SK-N-SH treated with all-trans-retinoic acid at 6 μM for 48 hours (cell line): Measurements from ENCODE around the gene HMGB3.

Source experiments
- CREB5 ChIP-seq: fragments of 250-450 bp; sonication (Bioruptor Pico); IDR thresholded peaks from 2 replicates; pipeline ENCODE4 v1.5.1; 2020; ENCODE audit warnings: low read depth, mild to moderate bottlenecking, moderate library complexity
- GLIS3 ChIP-seq: fragments of 250-450 bp; sonication (Bioruptor Pico); IDR thresholded peaks from 2 replicates; pipeline ENCODE4 v1.5.0; 2020; ENCODE audit warnings: mild to moderate bottlenecking, moderate library complexity
- PATZ1 ChIP-seq: fragments of 250-450 bp; sonication (Bioruptor Pico); IDR thresholded peaks from 2 replicates; pipeline ENCODE4 v1.8.0; 2020; ENCODE audit warnings: mild to moderate bottlenecking, moderate library complexity, borderline replicate concordance
- ZFP3 ChIP-seq: fragments of 250-450 bp; sonication (Bioruptor Pico); IDR thresholded peaks from 2 replicates; pipeline ENCODE4 v1.5.0; 2020; ENCODE audit warnings: mild to moderate bottlenecking, moderate library complexity
- ZNF8 ChIP-seq: fragments of 450-650 bp; formaldehyde crosslinking; IDR thresholded peaks from 2 replicates; pipeline ENCODE4 v1.5.0; 2020; ENCODE audit warnings: mild to moderate bottlenecking, moderate library complexity

DNA sequence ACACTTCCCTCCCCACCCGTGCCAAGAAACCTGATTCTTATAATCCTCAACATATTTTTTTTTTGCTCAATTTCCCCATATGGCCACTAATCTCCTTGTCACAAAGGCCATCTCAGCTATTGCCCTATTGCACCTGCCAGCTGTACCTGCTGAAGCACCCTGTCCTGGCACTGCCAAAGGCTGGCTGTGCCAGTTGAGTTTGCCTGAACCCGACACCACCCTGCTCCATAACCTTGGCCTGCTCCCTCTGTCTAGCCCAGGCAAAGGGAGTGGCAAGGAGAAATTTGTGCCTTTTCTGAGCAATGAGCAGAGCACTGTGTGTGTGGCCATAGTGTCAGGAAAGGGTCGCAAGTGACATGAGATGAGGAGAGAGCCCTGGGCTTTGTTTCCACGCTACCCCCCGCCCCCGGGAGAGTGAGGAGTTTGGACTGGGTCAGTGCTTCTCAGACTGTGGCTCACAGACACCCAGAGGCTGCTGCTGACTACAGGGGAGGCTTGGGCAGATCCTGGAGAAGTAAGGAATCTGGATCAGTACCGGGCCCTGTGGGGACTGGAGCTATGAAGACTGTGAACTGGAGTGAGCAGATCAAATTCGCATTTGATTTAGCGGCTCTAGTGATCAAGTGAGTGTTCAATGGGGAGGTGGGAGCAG, 42.2 kb upstream of the HMGB3 start:
- TF ChIP-seq ZFP3 (no peak), GLIS3 (no peak), CREB5 (CRISPR knock-in tag) (no peak), PATZ1 (no peak), ZNF8 (no peak)
